Epithelial cell of proximal tubule (primary cell): ENCODE data around the gene CYP8B1. TPM values are rescaled to one million over a fixed set of nuclear protein-coding genes. Genes with fewer than 3 reads are reported as not detected.

Source experiments
- DNase-seq: peaks from one replicate; pipeline ENCODE4 v3.0.0-alpha.2; 2011; ENCODE audit warnings: low read depth
- H3K4me3 ChIP-seq: 2 replicates; pipeline ENCODE4 v1.5.1; 2011; ENCODE audit warnings: low read depth, mild to moderate bottlenecking, low read length
- CTCF ChIP-seq: conservative IDR thresholded peaks from 2 replicates; pipeline ENCODE4 v1.5.1; 2012; ENCODE audit warnings: low read depth, mild to moderate bottlenecking, low read length
- total RNA-seq: library from RNA; depleted of rRNA; stranded (reverse); fragments of >200 nt; gene quantifications from 2 replicates; pipeline ENCODE4 v1.2.3, GENCODE V29; 2015

The CYP8B1 gene
- total RNA-seq, 1 donor from 2014 or later = not detected

- TF ChIP-seq CTCF = peak; percentile 83
- no peak overlapping the region for H3K4me3 ChIP-seq
- DNase-seq = no peak
Observed at GRCh38 chr3:42831321-42831713, 44.4 kb downstream of the CYP8B1 start.

GRCh38 chr3:42830437-42831320 lies 45.0 kb downstream of the CYP8B1 start:
- TF ChIP-seq CTCF = peak; percentile 89
- no peak for DNase-seq
- H3K4me3 ChIP-seq = no peak overlapping the region

- TF ChIP-seq CTCF = no peak
- no peak for DNase-seq
- no peak overlapping the region for H3K4me3 ChIP-seq
Observed at GRCh38 chr3:42829628-42830436, 45.8 kb downstream of the CYP8B1 start.

GRCh38 chr3:42829083-42829627 lies 46.5 kb downstream of the CYP8B1 start:
- DNase-seq = no peak

GRCh38 chr3:42827654-42828053 lies 48.0 kb downstream of the CYP8B1 start:
- no peak for DNase-seq
- no peak for TF ChIP-seq CTCF
- H3K4me3 ChIP-seq = no peak overlapping the region

More at GRCh38 chr3:42829083-42829627, 46.5 kb downstream of the CYP8B1 start:
- no peak for TF ChIP-seq CTCF
- no peak overlapping the region for H3K4me3 ChIP-seq

GRCh38 chr3:42827023-42827422 lies 48.7 kb downstream of the CYP8B1 start:
- no peak overlapping the region for H3K4me3 ChIP-seq
- TF ChIP-seq CTCF = no peak
- DNase-seq = no peak
